ENCODE data around the gene RHEB.

The RHEB gene

DNA sequence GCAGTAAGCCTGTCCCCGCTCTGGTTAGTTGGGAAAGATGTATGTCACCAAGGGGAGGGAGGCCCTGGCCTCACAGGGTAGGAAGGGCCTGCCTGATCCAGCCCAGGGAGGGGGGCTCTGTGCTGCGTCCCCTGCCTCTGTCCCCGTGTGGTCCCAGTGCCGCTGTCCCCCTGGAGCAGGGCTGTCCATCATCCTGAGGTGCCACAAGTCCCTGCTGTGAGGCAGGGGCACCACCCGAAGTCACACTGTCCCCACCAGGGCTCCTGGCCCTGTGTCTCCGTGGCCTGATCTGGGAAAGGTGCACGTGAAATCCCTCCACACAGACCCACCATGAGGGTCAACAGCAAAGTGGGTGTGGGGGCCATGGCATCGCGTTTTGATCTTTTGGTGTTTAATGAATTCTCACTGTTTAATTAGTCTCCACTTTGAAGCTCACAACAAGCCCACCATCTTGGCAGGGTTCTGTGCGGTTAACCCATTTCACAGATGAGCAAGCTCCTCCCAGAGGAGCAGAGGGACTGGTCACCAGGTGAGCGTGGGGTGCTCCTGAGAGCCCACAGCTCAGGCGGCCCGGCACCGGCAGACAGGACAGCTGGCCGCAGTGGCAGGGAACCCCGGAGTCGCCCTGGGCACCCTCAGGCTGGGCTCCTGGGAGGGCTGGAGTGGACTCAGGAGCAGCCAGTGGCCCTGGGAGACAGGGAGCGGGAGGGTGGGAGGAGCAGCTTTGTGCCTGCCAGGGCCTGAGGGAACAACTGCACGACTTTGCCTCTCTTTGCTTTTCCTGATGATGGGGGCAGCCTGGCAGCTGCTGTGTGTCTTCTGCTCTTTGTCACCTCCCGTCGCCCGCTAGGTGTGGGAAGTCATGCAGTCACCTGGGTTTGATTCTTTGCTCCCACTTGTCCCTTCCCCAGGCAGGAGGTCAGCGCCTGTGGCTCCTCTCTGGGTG lies 67.8 kb downstream of the RHEB start:
- H3K4me3 ChIP-seq (ENCODE audit: low read depth, low read length): no peak overlapping the region

DNA sequence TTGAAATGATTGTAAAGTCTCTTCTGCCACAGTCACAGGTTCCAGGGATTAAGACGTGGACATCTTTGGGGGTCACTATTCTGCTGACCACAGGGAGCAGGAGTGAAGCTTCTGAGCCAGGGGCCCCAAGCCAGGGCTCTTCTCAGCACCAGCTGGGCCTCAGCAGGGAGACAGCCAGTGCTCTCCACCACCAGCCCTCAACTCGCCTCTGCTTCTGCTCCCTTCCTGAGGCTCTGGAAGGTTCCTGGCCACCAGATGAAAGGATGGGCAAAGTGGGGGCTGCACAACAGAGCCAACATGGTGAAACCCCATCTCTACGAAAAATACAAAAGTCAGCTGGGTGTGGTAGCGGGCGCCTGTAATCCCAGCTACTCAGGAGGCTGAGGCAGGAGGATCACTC lies 68.5 kb downstream of the RHEB start:
- no peak overlapping the region for H3K4me3 ChIP-seq (ENCODE audit: low read depth, low read length)

DNA sequence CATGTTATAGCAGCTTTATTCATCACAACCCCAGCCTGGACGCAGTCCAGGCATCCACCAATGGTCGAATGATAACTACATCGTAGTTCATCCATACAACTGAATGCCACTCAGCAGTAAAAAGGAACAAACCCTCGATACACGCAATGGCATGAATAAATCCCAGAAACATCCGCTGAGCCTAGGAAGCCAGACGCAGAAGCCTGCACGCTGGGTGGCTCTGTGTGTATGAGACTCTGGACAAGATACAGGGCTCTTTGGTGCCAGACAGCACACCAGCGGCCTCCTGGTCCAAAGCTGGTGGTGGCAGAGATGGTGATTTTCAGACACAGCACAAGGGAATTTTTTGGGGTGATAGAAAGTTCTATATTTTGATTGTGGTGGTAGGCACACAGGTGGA lies 69.7 kb downstream of the RHEB start:
- H3K4me3 ChIP-seq (ENCODE audit: low read depth, low read length): no peak overlapping the region

DNA sequence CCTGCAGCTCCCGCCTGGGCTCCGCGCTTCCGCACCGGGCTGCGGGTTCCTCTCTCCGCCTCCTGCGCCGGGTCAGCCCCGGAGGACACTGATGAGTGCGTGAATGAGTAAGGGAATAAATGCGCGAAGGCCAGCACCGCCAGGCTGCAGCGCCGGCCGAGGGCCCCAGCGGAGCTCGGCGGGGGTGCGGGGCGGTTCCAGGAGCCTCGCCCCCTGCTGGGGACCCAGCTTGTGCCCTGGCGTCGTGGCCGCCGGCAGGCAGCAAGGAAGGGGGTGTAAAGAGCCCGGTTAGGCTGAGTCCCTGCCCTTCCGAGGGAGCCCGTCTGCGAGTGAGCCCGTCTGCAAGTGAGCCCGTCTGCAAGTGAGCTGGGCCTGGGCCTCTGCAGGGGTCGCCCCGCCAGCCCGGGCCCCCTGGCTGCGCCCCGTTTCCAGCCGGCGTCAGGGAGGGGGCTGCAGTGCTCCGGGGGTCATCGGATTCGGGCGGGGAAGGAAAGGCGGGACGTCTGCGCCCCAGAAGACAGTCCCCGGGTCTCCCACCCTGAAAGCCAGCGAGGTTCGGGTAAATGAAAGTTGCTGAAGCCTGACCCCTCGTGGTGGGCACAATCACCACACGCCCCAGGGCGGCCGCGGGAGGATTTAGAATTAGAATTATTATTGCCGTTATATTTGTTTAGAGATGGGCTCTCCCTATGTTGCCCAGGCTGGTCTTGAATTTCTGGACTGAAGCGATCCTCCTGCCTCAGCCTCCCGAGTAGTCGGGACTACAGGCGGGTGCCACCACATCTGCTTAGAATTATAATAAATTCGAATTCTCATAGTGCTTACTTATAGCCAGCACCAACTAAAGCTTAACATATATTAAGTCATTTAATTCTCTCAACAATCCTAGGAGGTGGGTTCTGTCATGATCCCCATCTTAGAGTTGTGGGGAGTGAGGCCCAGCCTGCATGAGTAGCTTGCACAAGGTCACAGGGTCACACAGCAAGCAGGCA lies 71.1 kb downstream of the RHEB start:
- H3K4me3 ChIP-seq (ENCODE audit: low read depth, low read length): peak overlapping the region; percentile 10

DNA sequence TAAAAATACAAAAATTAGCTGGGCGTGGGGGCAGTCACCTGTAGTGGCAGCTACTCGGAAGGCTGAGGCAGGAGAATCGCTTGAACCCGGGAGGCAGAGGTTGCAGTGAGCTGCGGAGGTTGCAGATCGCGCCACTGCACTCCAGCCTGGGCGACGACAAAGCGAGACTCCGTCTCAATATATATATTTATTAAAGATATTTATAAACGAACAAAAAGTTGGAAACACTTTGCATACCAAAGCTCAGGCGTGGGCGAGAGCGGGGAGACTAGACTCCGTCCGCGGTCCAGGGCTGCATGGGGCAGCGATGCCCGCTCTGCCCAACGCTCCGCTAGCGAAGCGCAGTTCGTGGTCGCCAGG lies 71.8 kb downstream of the RHEB start:
- peak overlapping the region; percentile 10 for H3K4me3 ChIP-seq (ENCODE audit: low read depth, low read length)

DNA sequence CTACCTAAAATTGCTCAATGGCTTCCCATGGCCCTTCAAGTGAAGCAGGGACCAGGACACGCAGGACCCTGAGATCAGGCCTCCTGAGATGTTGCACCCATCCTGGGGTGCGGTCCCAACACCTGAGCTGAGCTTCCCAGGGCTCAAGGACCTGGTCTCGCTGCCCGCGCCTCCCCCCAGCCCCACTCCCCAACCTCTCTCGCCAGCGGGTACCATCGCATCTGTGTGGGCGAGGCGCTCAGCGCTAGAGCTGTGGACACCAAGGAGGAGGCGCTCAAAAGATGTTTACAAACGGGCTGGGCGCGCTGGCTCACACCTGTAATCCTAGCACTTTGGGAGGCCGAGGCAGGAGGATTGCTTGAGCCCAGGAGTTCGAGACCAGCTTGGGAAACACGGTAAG lies 72.4 kb downstream of the RHEB start:
- H3K4me3 ChIP-seq (ENCODE audit: low read depth, low read length): no peak overlapping the region

DNA sequence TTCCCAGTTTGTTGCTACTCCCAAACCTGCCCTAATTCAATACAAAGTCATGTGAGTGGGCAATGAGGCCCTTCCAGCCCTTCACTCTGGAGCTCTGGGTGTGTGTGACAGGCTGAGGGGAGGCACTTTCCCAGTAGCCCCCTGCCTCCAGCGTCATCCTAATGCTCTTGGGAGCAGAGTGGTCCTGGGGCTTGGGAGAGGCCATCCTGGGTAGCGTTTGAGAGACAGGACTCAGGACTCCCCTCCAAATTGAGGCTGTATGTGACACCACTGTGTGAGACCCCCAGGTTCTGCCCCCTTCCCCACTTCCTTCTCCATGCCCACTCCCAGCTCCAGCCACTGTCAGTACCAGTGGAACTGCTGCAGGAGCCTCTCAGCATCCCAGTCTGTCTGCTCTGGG lies 73.3 kb downstream of the RHEB start:
- H3K4me3 ChIP-seq (ENCODE audit: low read depth, low read length): no peak overlapping the region

DNA sequence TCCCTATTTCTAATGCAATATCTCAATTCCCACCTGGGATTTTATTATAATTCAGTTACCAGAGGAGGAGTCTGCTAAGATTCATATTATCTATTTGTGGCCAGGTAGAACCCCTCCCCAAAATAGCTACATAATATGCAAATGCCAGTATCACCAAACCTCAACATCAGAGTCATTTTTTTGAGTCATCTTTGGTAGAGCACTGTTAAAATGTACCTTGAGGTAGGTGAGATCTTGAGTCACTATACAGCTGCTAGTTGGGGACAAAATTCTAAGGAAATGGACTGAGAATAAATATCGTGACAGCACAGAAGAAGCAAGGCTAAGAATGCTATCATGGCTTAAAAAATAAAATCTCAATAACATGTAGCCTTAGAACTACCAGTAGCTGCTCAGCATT lies 75.1 kb downstream of the RHEB start:
- no peak overlapping the region for H3K4me3 ChIP-seq (ENCODE audit: low read depth, low read length)

DNA sequence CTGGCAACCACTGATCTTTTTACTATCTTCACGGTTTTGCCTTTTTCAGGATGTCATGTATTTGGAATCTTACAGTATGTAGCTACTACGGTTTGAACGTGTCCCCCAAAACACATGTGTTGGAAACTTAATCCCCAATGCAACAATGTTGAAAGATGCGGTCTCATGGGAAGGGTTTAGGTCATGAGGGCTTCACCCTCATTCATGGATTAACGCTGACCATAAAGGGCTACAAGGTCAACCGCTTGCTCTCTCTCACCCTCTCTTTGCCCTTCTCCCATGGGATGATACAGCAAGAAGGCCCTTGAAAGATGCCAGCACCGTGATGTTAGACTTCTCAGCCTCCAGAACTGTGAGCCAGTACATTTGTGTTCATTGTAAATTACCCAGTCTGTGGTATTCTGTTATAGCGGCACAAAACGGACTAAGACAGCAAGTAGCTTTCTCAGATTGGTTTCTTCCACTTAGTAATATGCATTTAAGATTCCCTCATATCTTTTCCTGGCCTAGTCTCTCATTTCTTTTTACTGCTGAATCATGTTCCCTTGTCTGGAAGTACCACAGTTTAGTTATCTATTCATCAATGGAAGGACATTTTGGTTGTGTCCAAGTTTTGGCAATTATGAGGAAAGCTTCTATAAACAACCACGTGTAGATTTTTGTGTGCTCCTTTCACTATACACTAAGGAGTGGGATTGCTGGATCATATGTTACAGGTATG lies 76.8 kb downstream of the RHEB start:
- no peak overlapping the region for H3K4me3 ChIP-seq (ENCODE audit: low read depth, low read length)

DNA sequence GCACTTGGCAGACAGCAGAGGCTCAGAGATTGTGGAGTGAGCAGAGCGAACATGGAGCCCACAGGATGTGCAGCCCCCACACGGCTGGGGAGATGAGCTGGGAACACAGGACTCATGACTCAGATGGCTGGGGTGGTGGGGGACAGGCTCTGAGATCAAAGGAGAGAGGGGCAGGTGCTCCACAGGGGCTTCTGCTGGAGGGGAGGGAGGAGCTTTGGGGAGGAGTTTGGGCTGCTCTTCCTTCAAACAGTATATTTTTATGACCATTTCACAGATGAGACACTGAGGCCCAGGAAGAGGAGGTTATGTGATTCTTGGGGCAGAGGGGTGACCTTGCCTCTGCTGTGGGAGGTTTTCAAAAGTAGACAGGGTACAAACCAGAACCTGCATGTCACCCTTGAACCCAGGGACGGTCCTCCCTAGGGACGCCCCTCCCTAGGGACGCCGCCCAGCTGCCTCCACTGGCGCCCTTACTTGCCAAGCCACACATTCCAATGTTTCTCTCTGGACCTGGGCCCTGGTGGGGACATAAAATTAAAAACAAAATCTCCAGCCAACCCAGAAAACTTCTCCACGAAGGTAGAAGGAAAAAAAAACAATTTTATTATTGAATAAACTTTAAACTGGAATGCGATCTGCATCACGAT lies 78.8 kb downstream of the RHEB start:
- H3K4me3 ChIP-seq (ENCODE audit: low read depth, low read length): no peak overlapping the region

DNA sequence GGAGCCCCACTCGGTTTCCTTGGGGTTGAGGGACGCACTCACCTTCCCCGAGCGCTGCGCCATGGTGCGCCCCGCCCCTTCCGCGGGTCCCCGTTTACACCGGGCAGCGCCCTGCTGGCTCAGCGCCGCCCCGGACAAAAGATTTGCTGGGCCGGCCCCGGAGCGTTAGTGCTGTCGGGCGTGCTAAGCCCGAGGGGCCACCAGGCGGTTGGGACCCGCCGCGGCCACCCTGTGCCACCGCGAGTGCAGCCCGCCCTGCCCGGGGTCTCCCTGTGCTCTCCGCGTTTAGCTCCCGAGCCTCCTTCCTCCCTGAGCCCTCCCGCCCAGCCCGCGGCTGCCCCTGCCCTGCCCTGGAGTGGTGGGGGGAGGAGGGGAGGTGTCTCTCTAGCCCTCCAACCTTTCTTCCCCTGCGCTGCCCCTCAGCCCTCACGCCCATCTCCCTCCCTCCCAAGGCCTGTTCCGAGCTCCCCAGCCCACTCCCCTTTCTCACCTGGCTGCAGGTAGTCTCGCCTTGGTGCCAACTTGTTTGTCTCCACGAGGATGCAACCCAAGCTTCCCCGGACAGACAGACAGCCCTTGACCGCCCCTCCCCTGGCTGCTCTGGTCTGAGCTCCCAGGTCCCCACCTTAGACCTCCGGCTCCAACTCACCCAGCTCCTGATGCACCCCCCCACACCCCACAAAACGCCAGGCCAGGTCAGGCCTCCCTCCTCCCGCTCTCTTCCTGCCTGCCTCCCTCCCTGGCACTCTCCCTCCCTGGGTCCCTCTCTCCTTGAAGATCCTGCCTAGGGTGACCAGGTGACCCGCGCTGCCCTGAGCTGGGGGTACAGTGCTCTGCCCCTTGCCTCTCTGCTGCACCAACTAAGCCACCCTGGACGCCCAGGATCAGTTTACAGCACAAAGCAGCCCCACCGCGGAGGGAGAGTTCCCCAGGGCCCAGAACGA lies 79.6 kb downstream of the RHEB start, which contains the start of gene CRYGN:
TSS of gene CRYGN (minus strand) at position 287 of the 944 bp plus-strand sequence. CDS start at position 63, 224 bp downstream.
- H3K4me3 ChIP-seq (ENCODE audit: low read depth, low read length): peak within 1 kb of the TSS; percentile 54

DNA sequence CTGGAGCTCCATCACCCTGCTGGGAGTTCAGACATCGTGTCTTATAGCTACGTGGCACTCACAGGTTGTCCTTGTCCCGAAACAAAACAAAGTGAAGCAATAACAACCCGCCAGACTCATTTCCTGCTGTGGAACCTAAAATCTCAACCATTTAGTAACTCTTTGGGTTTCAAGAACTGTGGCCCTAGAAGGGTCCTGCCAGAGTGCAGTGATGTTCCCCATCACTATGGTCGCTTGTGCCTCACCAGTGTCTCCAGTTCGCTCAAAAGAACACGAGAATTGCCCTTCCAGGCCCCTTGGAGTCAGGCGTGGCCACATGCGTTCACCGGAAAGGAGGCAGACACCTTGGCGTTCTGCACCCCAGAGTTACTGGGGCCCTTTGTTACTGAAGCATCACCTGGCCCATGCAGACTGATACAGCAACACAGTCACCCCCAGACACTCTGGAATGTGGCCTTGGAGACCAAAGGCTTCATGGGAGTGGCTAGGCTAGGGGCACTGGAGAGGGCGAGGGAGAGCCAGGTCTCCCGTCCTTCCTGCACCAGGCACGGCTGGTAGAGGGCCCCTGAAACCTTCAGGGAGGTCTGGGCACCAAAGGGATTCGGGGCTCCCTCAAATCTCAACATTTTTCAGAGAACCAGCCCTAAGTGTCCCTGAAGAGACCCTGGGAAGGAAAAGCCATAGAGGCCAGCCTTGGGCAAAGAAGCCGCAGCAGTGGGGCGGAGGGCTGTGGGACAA lies 80.7 kb downstream of the RHEB start:
- H3K4me3 ChIP-seq (ENCODE audit: low read depth, low read length): no peak overlapping the region

DNA sequence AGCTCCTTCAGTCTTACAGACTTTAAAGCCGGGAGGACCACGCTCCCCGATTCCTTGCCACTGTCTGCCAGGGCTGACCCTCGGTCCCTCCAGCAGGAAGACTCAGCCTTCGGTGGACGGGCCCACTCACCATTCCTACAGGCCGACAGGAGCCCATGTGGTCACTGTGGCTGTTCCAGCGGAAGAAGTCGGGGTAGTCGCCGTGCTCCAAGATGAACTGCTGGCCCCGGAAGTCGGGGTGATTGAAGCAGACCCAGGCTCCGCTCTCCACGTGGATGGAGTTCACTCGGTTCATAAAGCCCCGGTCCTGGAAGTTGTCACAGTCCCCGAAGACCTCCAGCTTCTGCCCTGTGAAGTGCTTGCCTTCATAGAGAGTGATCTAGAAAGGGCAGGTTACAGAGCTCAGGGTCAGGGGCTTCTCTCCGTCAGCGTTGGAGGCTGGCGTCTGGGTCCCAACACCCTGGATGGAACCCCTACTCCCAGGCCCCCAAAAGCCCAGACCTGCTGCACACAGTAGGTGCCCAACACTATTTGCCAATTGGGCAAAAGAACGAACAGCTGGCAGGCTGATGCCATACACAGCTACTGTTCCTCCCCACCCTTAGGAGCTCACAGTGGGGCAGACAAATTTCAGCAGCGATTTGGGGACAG lies 81.7 kb downstream of the RHEB start:
- H3K4me3 ChIP-seq (ENCODE audit: low read depth, low read length): no peak overlapping the region

DNA sequence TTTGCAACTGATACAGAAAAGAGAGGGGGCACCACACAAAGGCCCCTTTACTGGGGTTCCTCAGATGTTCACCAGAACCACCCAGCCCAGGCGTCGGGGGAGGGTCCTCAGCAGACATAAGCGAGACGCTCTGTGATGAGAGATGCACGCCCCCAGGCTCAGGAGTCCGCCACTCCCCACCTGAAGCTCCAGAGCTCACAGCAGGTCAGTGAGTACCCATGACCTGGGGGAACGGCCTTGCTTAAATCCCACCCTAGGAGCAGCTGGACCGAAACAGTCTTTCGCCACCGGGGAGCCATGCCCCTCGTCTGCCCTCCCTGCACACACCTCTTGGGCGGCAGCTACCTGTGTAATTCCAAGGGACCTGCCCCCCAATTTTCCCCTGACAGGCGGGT lies 82.5 kb downstream of the RHEB start:
- no peak overlapping the region for H3K4me3 ChIP-seq (ENCODE audit: low read depth, low read length)

DNA sequence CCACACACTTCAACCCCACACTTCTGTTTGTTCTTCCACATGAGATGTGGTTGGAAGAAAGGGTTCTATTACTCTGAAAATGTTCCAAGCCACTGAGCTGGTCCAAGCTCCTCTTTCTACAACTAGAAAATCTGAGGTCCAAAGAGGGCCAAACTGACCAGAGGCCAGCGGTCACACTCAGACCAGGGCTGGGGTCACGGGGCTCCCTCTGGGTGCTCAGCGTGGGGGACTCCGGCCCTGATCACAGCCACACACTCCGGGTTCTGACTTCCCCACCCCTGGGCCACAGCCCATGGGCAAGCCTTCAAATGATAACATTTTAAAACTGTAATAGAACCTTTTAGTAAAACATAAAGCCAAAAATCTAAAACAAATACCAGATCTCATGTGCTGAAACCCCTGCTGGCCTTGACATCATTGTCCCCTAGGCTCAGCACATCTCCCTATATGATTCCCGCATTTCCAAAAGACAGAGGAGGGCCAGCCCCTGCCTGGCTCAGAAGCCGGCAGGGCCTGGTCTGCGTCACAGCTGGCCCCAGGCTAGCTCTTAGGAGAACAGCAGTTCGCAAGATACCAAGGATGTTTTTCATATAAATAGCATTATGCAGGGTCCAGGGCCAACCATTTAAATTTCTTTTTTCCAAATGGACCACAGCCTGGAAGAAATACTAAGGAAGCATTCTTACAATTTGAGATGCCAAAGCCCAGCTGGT lies 83.1 kb downstream of the RHEB start:
- H3K4me3 ChIP-seq (ENCODE audit: low read depth, low read length): no peak overlapping the region

DNA sequence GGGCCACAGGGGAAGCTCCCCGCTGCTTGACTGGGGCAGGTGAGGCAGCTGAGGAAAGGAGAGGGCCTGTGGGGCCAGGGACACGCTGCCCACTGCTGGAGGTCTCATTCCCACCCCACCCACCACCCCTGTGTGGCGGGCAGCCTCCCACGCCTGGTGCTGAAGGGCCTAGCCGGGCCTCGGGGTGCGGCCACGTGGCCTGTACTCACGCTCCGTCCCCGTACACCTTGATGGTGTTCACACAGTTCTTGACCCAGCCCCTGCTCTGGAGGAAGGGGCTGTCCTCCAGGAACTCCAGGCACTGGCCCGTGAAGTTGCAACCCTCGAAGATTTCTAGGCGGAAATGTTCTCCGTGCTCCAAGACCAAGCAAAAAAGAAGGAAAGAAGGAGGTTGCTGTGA lies 83.7 kb downstream of the RHEB start:
- no peak overlapping the region for H3K4me3 ChIP-seq (ENCODE audit: low read depth, low read length)

DNA sequence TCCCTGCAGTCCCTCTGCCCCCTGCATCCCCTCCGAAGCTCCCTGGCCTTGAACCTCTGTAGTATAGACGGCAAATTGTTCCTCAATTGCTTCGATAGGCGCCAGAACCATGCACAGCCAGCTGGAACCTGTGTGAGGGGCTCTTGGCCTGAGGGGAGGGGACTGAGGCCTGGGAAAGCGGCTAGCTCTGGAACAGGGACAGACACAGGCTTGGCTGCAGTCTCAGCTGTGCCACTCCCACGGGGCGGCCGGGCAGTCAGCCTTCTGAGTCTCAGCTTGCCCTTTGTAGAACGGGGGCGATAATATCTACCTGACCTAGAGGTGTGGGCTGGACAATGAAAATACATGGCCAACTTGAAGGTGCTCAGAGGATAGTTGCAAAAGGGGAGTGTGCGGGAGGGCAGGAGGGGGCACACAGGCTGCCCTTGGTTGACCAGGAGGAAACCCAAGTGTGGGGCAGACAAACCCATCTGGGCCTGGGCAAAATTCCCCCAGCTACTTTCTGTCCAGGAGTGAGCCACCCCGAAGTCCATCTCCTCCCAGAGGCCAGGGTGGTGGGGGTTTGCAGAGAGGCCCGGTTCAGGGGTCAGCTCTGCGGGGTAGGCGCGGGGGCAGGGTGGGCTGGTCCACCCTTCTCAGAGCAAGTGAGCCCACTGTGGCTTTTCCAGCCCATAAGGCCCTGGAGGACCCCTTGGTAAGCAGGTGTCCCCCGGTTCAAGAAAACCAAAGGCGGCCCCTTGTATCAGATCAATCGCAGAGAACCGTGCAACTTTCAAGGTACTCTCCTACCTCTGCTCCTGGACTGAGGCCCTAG lies 84.4 kb downstream of the RHEB start:
- no peak overlapping the region for H3K4me3 ChIP-seq (ENCODE audit: low read depth, low read length)

Data from iPS-11a (cell line).